GM18858 (cell line): ENCODE data around the gene SEMA4A.
"Not testable (repeated sequence)": the region's sequence is repeated elsewhere in the genome, so short reads cannot be mapped to it uniquely, and the experiment has no call there.

ENCODE experiments used
- ATAC-seq: cut with Tn5 transposase; IDR thresholded peaks from one replicate; pipeline ENCODE4 v1.9.1; 2021; ENCODE audit not compliant: unreplicated experiment

Gene SEMA4A

DNA sequence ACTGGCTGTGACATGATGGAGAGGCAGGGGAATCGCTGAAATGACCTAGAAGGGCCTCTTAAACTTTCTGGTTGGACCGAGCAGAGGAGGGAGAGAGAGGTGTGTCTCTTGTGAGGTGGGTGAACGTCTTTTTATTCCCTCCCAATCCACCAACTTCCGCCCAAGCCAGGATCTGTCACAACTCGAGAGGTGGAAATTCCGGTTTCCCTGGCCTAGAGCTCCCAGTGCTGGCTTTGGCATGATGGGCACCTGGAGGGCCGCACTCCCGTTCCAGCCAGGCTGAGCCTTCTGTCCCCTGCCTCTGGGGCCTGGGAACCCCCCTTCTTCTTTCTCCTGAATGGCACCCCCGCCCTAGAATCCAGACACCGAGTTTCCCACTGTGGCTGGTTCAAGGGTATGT is at the start of gene SEMA4A:
Gene SEMA4A, plus strand, starts transcription at position 224 of the 400 bp plus-strand sequence. CDS start 994 bp downstream, outside the sequence.
- no peak for ATAC-seq

DNA sequence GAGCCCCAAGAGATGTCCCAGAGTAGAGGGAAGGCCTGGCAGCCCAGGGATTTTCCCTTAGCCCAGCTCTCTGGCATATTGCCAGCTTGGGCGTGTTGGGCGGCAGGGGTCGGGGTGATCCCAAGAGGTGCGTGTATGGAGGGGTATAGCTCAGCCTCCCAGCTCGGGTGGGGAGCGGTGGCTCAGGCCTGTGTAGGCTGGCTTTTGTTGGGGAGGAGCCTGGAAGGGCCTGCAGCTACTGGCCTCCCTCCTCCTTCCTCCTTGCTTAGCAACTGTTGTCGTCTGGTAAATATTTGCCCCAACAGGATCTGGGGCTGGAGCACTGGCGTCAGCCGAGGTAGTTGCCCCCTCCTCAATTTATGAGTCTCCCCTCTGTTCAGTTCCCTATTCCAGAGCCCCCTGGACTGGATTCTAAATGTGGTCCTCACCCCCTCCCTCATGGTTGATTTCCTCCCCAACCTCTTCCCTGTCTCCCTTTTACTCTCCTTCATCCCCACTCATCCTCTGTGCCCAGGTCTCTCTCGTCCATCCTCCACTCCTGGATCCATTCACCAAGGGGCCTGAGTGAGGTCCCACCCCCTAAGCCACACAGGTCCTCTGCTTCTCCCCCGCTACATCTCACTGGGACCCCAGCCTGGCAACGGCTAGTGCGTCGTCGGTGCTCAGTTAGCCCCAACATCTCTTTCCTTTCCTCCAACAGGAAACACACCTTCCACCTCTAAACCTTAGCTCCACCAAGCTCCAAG is 49.1 kb upstream of the SEMA4A start:
- ATAC-seq, result no peak

DNA sequence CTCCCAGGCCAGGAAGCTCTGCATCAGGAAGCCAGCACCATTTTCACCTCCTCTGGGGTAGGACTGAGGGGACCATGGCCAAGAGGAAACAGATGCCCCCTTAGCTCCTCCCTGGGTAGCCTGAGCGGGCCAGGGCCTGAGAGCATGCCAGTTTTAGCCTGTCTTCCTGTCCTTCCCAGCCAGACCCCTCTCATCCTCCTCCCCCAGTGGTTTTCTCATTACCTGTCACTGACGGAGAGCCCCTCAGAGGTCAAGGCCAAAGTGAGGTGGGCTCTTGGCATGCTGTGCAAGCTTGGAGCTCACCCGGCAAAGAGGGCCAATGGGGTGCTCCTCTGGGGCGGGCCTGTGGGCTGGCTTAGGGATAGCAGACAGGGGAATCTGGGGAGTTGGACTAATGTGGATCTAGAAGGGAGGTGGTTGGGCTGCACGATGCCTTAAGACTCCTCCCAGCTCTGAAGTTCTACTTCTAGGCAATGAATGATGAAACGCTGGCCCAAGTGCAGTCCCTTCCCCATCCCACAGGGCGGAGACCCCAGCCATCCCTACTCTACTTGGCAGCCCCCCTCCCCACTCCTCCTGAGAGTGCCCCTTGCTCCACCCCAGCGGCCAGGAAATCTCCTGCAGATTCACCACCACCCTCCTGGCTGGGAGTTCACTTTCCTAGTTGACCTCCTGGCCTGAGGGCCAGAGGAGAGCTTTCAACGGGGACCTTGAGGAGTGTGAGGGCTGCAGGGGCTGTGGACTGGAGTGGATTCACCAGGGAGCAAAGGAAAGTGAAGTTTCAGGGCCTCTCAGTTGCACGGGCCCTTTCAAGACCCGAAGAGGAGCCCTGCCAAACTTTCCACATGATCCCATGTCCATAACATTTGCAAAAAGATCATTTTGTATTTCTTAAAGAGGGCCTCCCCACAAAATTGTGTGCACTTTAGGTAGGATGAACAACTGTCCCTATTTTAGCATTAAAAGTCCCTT is 48.2 kb upstream of the SEMA4A start:
- ATAC-seq, result no peak

DNA sequence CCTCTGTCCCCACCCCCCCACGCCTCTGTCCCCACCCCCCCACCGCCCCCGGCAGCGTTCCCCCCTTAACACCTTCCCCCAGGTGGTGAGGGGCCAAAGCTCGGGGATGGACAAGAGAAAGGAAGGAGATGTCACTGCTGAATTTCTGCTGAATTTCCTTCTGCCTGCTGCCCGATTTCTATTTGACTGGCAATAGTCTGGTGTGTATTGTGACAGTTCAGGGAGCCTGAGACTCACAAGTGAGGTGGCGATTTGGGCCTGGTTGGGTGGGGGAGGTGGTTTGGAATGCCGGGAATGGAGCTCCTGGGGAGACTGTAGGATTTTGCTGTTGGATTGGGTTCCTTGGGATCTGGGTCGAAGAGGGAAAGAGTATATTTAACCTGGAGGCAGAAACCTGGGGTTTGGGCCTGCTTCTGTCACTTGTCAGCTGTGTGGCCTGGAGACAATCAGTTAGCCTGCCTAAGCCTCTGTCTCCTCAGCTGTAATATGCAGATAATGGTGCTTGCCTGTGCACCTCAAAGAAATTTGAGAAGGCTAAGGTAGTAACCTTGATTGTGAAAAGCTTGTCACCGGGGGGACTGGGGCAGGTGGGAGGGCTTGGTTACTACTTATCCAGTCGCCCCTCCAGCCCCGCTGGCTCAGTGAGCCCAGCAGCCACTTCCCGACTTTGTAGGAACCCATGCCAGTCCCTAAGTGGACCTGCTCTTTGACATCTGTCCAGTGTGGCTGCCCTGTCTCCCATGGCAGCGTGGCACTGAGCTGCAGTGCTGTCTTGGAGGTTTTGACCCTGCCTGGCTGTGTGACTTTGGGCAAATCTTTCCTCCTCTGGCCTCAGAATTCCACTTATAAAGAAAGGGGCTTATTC is 46.5 kb upstream of the SEMA4A start:
- no peak for ATAC-seq

DNA sequence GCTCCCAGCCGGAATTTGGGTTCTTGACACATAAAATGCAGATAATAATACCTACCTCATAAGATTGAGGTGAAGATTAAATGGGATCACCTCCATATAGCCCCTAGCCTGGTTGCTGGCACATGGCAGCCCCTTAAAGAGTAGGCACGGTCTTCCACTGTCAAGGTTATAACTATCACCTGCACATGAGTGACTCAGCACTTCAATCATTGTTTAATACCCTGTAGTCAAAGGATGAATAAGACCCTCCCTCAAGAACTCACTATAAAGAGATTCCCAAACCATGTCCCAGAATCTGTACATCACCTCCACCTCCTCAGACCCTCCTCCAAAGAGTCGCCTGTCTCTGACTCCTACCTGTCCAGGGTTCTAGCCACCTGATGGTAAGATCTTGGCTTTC is 45.3 kb upstream of the SEMA4A start:
- ATAC-seq, result no peak

DNA sequence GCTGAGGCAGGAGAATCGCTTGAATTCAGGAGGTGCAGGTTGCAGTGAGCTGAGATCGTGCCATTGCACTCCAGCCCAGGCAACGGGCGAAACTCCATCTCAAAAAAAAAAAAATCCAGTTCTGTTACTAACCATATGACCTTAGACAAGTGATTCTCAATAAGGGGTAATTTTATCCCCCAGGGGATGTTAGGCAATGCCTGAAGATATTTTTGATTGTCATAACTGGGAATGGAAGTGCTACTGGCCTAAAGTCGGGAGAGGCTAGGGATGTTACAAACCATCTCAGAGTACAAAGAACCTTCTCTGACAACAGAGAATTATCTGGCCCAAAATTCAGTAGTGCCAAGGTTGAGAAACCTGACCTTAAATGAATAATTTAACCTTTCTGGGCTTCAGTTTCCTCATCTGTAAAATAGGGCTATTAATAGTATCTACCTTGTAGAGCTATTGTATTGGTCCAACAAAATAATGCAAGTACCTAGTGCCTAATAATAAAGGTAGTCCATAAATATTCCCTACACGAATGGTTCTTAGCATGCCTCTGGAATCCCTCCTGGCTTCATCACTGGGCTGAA is 44.6 kb upstream of the SEMA4A start:
- no peak for ATAC-seq

DNA sequence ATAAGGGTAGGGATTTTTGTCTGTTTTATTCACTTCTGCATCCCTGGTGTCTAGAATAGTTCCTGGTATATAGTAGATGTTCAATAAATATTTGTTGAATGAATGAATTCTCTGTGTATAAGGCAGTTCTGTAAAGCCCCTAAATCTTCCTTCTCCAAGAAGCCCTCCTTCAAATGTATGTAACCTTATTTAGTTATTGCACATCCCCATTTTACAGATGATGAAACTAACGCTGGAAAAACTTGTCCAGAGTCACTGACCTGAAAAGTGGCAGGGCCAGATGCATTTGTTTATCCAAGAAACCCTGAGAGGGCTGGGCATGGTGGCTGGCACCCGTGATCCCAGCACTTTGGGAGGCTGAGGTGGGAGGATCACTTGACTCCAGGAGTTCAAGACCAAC is 43.1 kb upstream of the SEMA4A start:
- ATAC-seq, result no peak

DNA sequence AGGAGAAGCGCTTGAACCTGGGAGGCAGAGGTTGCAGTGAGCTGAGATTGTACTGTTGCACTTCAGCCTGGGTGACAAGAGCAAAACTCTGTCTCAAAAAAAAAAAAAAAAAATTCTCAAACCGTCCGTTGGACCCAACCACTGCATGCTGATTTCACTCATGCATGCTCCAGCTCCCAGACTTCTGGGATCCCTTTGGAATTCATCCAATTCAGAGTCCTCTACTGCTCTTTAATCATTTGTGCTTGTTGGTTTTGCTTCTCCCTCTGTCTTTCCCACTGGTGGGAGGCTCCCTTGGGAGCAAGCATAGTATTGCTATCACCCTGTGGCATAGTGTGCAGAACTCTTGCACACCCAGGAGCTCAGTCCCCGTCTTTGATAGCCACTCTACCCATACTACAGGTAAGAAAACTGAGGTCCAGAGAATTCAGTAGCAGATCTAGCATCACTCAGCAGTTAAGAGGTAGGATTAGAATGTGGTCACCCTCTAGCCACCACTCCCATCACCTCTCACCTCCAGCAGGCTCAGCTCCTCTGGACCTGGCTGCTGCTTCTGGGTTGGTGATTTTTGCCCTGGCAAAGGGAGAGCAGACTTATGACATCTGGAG is 41.9 kb upstream of the SEMA4A start:
- no peak for ATAC-seq

DNA sequence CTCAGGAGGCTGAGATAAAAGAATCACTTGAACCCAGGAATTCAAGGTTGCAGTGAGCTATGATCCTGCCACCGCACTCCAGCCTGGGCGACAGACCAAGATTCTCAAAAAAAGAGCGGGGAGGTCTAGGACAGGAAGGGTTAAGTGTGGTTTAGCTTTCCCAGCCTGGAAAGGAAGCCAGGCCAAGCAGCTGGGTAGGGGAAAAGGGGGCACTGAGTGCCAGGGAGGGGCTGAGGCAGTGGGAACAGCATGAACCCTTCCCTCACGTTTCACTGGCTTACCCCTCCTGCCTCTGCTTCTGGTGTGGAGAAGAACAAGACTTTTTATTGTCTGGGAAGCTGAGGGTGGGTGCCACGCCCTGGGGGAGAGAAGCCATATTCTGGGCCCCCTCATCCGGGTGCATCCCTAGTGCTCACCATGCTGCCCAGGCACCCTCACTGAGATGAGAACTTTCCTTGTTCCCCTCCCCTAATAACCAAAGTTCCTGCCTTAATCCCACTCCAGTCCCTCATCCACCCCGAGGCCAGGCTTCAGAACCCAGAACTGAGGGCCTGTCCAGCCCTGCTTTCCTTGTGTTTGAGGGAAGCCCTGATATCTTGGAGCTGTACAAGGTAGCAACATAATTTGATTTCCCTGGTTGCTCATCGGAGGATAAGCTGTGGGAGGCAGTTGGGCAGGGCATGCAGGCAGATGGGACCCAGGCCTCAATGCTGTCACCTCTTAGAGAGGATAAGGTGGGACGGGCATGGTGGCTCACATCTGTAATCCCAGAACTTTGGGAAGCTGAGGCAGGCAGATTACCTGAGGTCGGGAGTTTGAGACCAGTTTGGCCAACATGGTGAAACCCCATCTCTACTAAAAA is 40.9 kb upstream of the SEMA4A start:
- ATAC-seq, result no peak

DNA sequence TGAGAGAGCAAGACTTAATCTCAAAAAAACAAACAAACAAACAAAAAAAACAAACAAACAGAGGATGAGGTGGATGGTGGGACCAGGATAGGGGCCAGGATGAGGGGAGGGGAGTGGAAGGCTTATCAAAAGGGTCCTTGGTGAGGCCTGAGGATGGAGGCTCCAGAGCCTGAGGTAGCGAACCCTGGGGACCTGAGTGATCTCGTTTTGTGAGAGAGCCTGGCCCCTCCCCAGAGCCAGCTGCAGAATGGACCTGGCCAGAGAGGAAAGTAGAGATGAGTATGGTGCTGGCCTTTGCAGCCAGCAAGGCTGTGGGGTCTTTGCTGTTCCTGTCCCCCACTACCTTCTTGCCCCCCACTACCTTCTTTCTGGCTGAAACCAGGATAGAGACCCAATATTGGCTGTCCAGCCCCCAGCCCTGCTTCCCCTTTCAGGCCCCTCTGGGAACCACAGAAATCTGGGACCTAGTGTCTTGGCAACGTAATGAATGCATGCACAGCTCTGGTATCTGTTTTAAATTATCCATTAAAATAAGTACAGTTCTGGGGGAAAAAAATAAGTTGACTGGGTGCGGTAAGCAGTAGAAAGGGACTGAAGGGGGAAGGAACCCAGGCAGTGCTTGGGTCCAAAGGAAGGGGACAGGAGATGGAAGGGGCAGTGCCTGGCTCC is 40.0 kb upstream of the SEMA4A start:
- no peak for ATAC-seq

DNA sequence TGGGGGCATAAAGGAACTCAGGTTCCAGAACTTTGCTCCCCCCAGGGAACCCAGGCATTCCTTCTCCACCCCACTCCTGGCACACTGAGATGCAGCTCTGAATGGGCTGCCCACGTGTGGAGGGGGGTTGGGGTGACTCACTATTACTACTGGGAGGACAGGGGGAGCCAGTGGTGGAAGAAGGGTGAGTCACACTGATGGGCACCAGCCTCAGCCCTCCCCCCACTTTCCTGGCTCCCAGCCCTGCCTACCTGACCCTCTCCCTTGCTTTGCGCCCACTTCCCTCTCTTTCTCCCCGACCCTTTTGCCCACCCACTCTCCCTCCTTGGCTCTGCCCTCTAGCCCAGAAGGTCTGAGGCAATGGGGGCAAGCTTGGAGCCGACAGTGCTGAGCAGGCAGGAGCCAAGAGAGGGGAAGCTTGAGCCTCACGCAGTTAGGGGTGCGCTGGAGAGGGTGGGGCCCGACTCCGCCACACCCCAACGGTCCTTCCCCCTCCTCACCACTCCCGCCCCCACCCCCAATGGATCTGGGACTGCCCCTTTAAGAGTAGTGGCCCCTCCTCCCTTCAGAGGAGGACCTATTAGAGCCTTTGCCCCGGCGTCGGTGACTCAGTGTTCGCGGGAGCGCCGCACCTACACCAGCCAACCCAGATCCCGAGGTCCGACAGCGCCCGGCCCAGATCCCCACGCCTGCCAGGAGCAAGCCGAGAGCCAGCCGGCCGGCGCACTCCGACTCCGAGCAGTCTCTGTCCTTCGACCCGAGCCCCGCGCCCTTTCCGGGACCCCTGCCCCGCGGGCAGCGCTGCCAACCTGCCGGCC is 39.1 kb upstream of the SEMA4A start, which contains the start of gene LMNA:
Gene LMNA, plus strand, starts transcription at position 611 of the 818 bp plus-strand sequence. CDS start 208 bp downstream, outside the sequence.
- ATAC-seq, result peak; percentile 49

DNA sequence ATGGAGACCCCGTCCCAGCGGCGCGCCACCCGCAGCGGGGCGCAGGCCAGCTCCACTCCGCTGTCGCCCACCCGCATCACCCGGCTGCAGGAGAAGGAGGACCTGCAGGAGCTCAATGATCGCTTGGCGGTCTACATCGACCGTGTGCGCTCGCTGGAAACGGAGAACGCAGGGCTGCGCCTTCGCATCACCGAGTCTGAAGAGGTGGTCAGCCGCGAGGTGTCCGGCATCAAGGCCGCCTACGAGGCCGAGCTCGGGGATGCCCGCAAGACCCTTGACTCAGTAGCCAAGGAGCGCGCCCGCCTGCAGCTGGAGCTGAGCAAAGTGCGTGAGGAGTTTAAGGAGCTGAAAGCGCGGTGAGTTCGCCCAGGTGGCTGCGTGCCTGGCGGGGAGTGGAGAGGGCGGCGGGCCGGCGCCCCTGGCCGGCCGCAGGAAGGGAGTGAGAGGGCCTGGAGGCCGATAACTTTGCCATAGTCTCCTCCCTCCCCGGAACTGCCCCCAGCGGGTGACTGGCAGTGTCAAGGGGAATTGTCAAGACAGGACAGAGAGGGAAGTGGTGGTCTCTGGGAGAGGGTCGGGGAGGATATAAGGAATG is 38.4 kb upstream of the SEMA4A start:
- ATAC-seq, result no peak

DNA sequence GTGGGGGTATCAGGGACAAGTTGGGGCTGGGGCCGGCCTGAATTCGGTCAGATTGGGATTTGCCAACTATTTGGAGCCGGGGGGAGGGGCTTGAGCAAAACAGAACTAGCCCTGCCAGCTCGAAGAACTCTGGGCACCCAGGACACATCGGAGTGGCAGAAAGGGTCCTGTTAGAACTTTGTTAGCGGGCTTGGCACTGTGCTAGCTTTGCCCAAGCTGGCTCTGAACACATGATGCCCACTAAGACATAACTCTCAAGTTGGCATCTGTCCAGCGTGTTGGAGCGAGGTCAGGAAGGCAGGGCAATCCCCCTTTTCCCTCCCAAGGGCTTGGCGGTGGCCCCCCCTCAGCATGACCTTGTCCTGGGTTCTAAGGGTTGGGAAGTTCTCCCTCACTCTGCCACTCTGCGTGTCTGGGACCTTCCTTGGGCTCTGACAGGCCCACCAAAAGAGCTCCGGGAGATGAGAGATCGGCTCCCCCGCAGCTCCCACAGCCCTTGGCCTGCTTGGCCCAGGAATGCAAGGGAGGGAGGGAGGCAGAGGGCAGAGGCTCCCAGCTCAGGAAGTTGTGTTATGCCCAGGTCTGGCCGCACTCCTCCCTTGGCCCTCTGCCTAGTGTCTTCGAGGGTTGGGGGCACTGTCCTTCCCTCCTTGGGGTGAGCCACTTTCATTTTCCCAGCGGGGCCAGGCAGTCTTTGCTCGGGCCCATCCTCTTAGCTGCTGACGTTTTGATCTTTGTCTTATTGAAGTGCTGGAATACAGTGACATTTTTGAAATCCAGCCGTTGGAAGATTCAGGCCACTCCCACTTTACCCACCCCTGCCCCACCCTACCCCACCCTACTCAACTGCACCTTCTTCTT is 37.6 kb upstream of the SEMA4A start:
- no peak for ATAC-seq

DNA sequence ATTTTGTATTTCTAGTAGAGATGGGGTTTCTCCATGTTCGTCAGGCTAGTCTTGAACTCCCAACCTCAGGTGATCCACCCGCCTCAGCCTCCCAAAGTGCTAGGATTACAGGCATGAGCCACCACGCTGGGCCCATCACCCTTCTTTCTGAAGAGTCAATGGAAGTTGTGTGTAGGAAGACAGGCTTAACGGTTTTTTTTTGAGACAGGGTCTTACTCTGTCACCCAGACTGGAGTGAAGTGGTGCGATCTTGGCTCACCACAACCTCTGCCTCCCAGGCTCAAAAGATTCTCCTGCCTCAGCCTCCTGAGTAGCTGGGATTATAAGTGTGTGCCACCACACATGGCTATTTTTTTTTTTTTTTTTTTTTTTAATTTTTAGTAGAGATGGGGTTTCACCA is 36.7 kb upstream of the SEMA4A start:
- not testable (repeated sequence) for ATAC-seq

DNA sequence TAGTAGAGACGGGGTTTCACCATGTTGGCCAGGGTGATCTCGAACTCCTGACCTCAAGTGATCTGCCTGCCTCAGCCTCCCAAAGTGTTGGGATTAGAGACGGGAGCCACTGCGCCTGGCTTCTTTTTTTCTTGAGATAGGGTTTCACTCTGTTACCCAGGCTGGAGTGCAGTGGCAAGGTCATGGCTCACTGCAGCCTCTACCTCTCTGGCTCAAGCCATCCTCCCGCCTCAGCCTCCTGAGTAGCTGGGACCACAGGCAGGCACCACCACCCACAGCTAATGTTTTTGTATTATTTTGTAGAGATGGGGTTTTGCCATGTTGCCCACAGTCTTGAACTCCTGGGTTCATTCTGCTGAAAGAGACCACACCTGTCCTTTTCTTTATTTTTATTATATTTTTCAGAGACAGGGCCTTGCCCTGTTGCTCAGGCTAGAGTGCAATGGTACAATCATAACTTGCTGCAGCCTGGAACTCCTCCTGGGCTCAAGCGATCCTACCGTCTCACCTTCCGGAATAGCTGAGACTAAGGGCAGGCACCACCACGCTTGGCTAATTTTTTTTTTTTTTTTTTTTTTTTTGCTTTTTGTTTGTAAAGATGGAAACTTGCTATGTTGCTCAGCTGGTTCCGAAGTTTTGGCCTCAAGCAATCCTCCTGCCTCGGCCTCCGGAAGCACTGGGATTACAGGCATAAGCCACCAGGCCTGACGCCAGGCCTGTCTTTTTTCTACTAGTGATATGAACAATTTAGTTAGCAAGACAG is 35.8 kb upstream of the SEMA4A start:
- no peak for ATAC-seq
